ENCODE data around the gene RCL1. TPM values are rescaled to one million over a fixed set of nuclear protein-coding genes. Genes with fewer than 3 reads are reported as not detected.

Gene RCL1
- polyA plus RNA-seq, 1 donor (not counting 4 experiments of a cell fraction or from before 2014, with no cell fraction given) = 16.6 TPM

DNA sequence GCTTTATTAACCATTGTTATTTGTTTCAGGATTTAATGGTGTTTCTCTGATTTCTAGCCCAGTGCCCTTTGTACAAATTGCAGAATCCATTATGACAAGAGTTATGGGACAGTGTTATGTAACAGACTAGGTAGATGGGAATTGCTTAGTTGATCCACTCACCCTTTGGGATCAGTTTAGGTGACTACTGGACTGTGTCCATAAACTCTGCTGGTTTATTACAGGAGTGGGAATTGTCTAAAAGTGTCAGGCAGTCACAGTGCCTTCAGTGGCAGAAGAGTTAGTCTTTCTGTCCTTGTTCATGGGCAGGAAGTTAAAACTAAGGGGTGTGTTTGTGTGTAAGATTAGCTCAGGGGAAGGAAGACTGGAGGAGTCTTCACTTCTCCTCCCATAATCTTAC, 29.3 kb downstream of the RCL1 start:
- H3K4me3 ChIP-seq (ENCODE audit: control insufficient read depth in 2 of 3, extremely low read depth in 1 of 3, insufficient read depth in 2 of 3, low read depth in 1 of 3, low read length in 3 of 3) = no peak overlapping the region

DNA sequence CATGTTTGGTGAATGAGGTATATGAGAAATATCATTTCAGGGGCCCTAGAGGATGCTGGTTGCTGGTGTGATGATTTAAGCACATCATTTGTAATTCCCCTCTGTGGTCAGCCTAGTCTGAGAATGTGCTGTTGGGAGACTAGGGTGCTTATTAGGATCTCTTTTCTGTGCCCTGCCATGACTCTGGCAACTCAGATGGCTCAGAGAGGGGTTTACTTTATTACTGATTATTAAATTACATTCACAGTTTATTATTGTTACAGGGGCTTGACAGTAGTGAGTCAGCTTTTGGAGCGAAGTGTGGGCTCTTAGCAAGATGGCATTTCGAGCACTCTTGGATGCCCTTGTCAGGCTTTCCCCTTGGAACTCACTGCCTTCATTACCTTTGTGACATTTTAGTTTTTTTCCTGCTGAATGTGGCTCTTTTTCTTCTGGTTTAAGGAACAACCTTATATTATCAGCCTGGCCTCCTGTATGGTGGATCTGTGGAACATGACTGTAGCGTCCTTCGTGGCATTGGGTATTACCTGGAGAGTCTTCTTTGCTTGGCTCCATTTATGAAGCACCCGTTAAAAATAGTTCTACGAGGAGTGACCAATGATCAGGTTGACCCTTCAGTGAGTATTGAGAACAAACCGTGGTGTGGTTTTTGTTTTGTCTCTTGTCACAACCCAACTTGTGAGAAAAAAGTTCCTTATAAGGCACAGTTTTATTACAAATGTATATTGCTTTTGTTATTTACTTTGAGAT, 33.8 kb downstream of the RCL1 start:
- no peaks in the 10 kb centered on the region for H3K36me3 ChIP-seq (ENCODE audit: control insufficient read depth in 2 of 2, extremely low read depth in 1 of 2, insufficient read depth in 2 of 2, low read length in 2 of 2)
- DNase-seq (ENCODE audit: low read depth, low spot score) (no peak), FAIRE-seq (no peak)
- H4K20me1 ChIP-seq (ENCODE audit: control insufficient read depth, extremely low read depth, insufficient read depth, low read length) = peaks cover 5% of the 10 kb centered on the region
- H3K27ac ChIP-seq (ENCODE audit: control insufficient read depth, insufficient read depth, low read length) = no peak overlapping the region
- peaks cover 31% of the 10 kb centered on the region for H3K79me2 ChIP-seq (ENCODE audit: control insufficient read depth, insufficient read depth, low read length)
- no peak overlapping the region for H3K4me3 ChIP-seq (ENCODE audit: control insufficient read depth in 2 of 3, extremely low read depth in 1 of 3, insufficient read depth in 2 of 3, low read depth in 1 of 3, low read length in 3 of 3)
- no peak overlapping the region for H2AFZ ChIP-seq (ENCODE audit: control insufficient read depth, low read length)
- H3K27me3 ChIP-seq (ENCODE audit: control insufficient read depth, extremely low read depth, insufficient read depth, low read length) = no peaks in the 10 kb centered on the region
- H3K9ac ChIP-seq (ENCODE audit: control insufficient read depth, extremely low read depth, insufficient read depth, low read length) = no peak overlapping the region
- dilution Hi-C loops (cut with MboI; ENCODE audit: extremely low pct_ligation_motif_present, low sequenced_read_pairs) = no loop called here
- H3K4me1 ChIP-seq (ENCODE audit: control insufficient read depth, extremely low read depth, insufficient read depth, low read length) = peaks cover 9% of the 10 kb centered on the region
- no peak overlapping the region for H3K4me2 ChIP-seq (ENCODE audit: control insufficient read depth, extremely low read depth, insufficient read depth, low read depth, low read length)
- TF ChIP-seq, protein P1, sequence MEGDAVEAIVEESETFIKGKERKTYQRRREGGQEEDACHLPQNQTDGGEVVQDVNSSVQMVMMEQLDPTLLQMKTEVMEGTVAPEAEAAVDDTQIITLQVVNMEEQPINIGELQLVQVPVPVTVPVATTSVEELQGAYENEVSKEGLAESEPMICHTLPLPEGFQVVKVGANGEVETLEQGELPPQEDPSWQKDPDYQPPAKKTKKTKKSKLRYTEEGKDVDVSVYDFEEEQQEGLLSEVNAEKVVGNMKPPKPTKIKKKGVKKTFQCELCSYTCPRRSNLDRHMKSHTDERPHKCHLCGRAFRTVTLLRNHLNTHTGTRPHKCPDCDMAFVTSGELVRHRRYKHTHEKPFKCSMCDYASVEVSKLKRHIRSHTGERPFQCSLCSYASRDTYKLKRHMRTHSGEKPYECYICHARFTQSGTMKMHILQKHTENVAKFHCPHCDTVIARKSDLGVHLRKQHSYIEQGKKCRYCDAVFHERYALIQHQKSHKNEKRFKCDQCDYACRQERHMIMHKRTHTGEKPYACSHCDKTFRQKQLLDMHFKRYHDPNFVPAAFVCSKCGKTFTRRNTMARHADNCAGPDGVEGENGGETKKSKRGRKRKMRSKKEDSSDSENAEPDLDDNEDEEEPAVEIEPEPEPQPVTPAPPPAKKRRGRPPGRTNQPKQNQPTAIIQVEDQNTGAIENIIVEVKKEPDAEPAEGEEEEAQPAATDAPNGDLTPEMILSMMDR (optimal IDR thresholded peaks at IDR 0.05 in 1 of 3, IDR thresholded peaks at IDR 0.05 in 1 of 3, conservative IDR thresholded peaks at IDR 0.05 in 1 of 3; ENCODE audit: extremely low read depth in 1 of 3, insufficient read depth in 2 of 3, low read length in 3 of 3) = no peak
- no peak for TF ChIP-seq EZH2 (IDR thresholded peaks at IDR 0.05; ENCODE audit: low read length)
- no peaks in the 10 kb centered on the region for H3K9me3 ChIP-seq (ENCODE audit: control insufficient read depth, low read depth, low read length)
- no peaks in the 10 kb centered on the region for H3K9me1 ChIP-seq (ENCODE audit: control insufficient read depth, extremely low read depth, insufficient read depth, low read length)

More for the DNA sequence above, 29.3 kb downstream of the RCL1 start:
- H4K20me1 ChIP-seq (ENCODE audit: control insufficient read depth, extremely low read depth, insufficient read depth, low read length) = peaks cover 4% of the 10 kb centered on the region
- no peaks in the 10 kb centered on the region for H3K9me1 ChIP-seq (ENCODE audit: control insufficient read depth, extremely low read depth, insufficient read depth, low read length)
- peaks cover 47% of the 10 kb centered on the region for H3K79me2 ChIP-seq (ENCODE audit: control insufficient read depth, insufficient read depth, low read length)
- H2AFZ ChIP-seq (ENCODE audit: control insufficient read depth, low read length) = no peak overlapping the region
- dilution Hi-C loops (cut with MboI; ENCODE audit: extremely low pct_ligation_motif_present, low sequenced_read_pairs) = no loop called here
- H3K36me3 ChIP-seq (ENCODE audit: control insufficient read depth in 2 of 2, extremely low read depth in 1 of 2, insufficient read depth in 2 of 2, low read length in 2 of 2) = no peaks in the 10 kb centered on the region
- FAIRE-seq (no peak), DNase-seq (ENCODE audit: low read depth, low spot score) (no peak)
- no peak overlapping the region for H3K27ac ChIP-seq (ENCODE audit: control insufficient read depth, insufficient read depth, low read length)
- H3K9ac ChIP-seq (ENCODE audit: control insufficient read depth, extremely low read depth, insufficient read depth, low read length) = no peak overlapping the region
- no peaks in the 10 kb centered on the region for H3K4me1 ChIP-seq (ENCODE audit: control insufficient read depth, extremely low read depth, insufficient read depth, low read length)
- H3K4me2 ChIP-seq (ENCODE audit: control insufficient read depth, extremely low read depth, insufficient read depth, low read depth, low read length) = no peak overlapping the region
- H3K9me3 ChIP-seq (ENCODE audit: control insufficient read depth, low read depth, low read length) = no peaks in the 10 kb centered on the region
- TF ChIP-seq, protein P1 (optimal IDR thresholded peaks at IDR 0.05 in 1 of 3, IDR thresholded peaks at IDR 0.05 in 1 of 3, conservative IDR thresholded peaks at IDR 0.05 in 1 of 3; ENCODE audit: extremely low read depth in 1 of 3, insufficient read depth in 2 of 3, low read length in 3 of 3) = no peak
- no peak for TF ChIP-seq EZH2 (IDR thresholded peaks at IDR 0.05; ENCODE audit: low read length)
- no peaks in the 10 kb centered on the region for H3K27me3 ChIP-seq (ENCODE audit: control insufficient read depth, extremely low read depth, insufficient read depth, low read length)
